Stimulated activated memory B cell treated with anti-CD40 and anti-IgM and Interleukin-4, amounts not matched to agents 10 μg/mL and 1 μg/mL and 100 μg/mL, for 72 hours (primary cell): ENCODE data around the gene SMG6.
"Not testable (repeated sequence)": the region's sequence is repeated elsewhere in the genome, so short reads cannot be mapped to it uniquely, and the experiment has no call there.

Experiments used
- ATAC-seq: fragments of 150-1000 bp; cut with Tn5 transposase; 2 replicates; pipeline ENCODE4 v1.10.0; 2021
- H3K27ac Mint-ChIP-seq: one replicate; pipeline ENCODE4 v1.8.0; 2022; ENCODE audit warnings: mild to moderate bottlenecking, mixed read lengths
- H3K27me3 Mint-ChIP-seq: one replicate; pipeline ENCODE4 v1.8.0; 2022; ENCODE audit warnings: mixed read lengths
- H3K36me3 Mint-ChIP-seq: one replicate; pipeline ENCODE4 v1.8.0; 2022; ENCODE audit warnings: mixed read lengths
- H3K4me1 Mint-ChIP-seq: one replicate; pipeline ENCODE4 v1.8.0; 2022; ENCODE audit warnings: mixed read lengths
- H3K4me3 Mint-ChIP-seq: one replicate; pipeline ENCODE4 v1.8.0; 2022; ENCODE audit warnings: mild to moderate bottlenecking, moderate library complexity, mixed read lengths
- H3K9me3 Mint-ChIP-seq: one replicate; pipeline ENCODE4 v1.8.0; 2022; ENCODE audit warnings: mixed read lengths

SMG6 gene

GRCh38 chr17:2151358-2152033 lies 152.1 kb downstream of the SMG6 start:
- ATAC-seq, result no peak
- Mint-ChIP-seq H3K36me3 (peaks cover 46% of the 10 kb centered on the region), H3K4me3 (no peak overlapping the region), H3K9me3 (no peaks in the 10 kb centered on the region), H3K27ac (no peak overlapping the region), H3K27me3 (no peaks in the 10 kb centered on the region), H3K4me1 (no peaks in the 10 kb centered on the region)

- Mint-ChIP-seq H3K4me3 (no peak overlapping the region), H3K27me3 (no peaks in the 10 kb centered on the region), H3K9me3 (no peaks in the 10 kb centered on the region), H3K36me3 (peaks cover 46% of the 10 kb centered on the region), H3K27ac (no peak overlapping the region), H3K4me1 (no peaks in the 10 kb centered on the region)
- no peak for ATAC-seq
Observed at GRCh38 chr17:2150806-2151205, 152.8 kb downstream of the SMG6 start.

- no peaks in the 10 kb centered on the region for H3K4me1 Mint-ChIP-seq
- no peak for ATAC-seq
- H3K9me3 Mint-ChIP-seq, result no peaks in the 10 kb centered on the region
- no peak overlapping the region for H3K27ac Mint-ChIP-seq
- H3K4me3 Mint-ChIP-seq, result no peak overlapping the region
- H3K36me3 Mint-ChIP-seq, result peaks cover 40% of the 10 kb centered on the region
- no peaks in the 10 kb centered on the region for H3K27me3 Mint-ChIP-seq
Observed at GRCh38 chr17:2149934-2150333, 153.7 kb downstream of the SMG6 start.

GRCh38 chr17:2146132-2146871 lies 157.3 kb downstream of the SMG6 start:
- H3K36me3 Mint-ChIP-seq, result peaks cover 24% of the 10 kb centered on the region

GRCh38 chr17:2144701-2145100 lies 158.9 kb downstream of the SMG6 start:
- ATAC-seq, result no peak
- Mint-ChIP-seq H3K4me1 (no peaks in the 10 kb centered on the region), H3K4me3 (no peak overlapping the region), H3K27me3 (no peaks in the 10 kb centered on the region), H3K27ac (no peak overlapping the region), H3K36me3 (peaks cover 24% of the 10 kb centered on the region), H3K9me3 (no peaks in the 10 kb centered on the region)

More at GRCh38 chr17:2146132-2146871, 157.3 kb downstream of the SMG6 start:
- Mint-ChIP-seq H3K27ac (no peak overlapping the region), H3K9me3 (no peaks in the 10 kb centered on the region), H3K4me3 (no peak overlapping the region), H3K27me3 (no peaks in the 10 kb centered on the region), H3K4me1 (no peaks in the 10 kb centered on the region)
- ATAC-seq, result no peak

GRCh38 chr17:2143332-2143731 lies 160.3 kb downstream of the SMG6 start:
- Mint-ChIP-seq H3K27me3 (no peaks in the 10 kb centered on the region), H3K9me3 (no peaks in the 10 kb centered on the region), H3K4me3 (no peak overlapping the region), H3K36me3 (peaks cover 17% of the 10 kb centered on the region), H3K27ac (no peak overlapping the region), H3K4me1 (peaks cover 3% of the 10 kb centered on the region)
- ATAC-seq, result no peak

- peaks cover 15% of the 10 kb centered on the region for H3K36me3 Mint-ChIP-seq
- H3K9me3 Mint-ChIP-seq, H3K4me1 Mint-ChIP-seq, H3K27me3 Mint-ChIP-seq, H3K27ac Mint-ChIP-seq, H3K4me3 Mint-ChIP-seq, ATAC-seq: not testable (repeated sequence)
Observed at GRCh38 chr17:2142682-2143081, 160.9 kb downstream of the SMG6 start.

GRCh38 chr17:2140683-2141082 lies 162.9 kb downstream of the SMG6 start:
- Mint-ChIP-seq H3K27me3 (no peaks in the 10 kb centered on the region), H3K4me3 (no peak overlapping the region), H3K36me3 (peaks cover 6% of the 10 kb centered on the region), H3K27ac (no peak overlapping the region), H3K4me1 (peaks cover 17% of the 10 kb centered on the region), H3K9me3 (no peaks in the 10 kb centered on the region)
- no peak for ATAC-seq

GRCh38 chr17:2138761-2139160 lies 164.8 kb downstream of the SMG6 start:
- Mint-ChIP-seq H3K36me3 (peaks cover 6% of the 10 kb centered on the region), H3K4me3 (no peak overlapping the region), H3K27me3 (no peaks in the 10 kb centered on the region), H3K9me3 (no peaks in the 10 kb centered on the region), H3K4me1 (peaks cover 17% of the 10 kb centered on the region), H3K27ac (peak overlapping the region; percentile 47)
- ATAC-seq, result no peak

GRCh38 chr17:2138318-2138717 lies 165.3 kb downstream of the SMG6 start:
- Mint-ChIP-seq H3K4me1 (peaks cover 17% of the 10 kb centered on the region), H3K4me3 (no peak overlapping the region), H3K36me3 (peaks cover 3% of the 10 kb centered on the region), H3K9me3 (no peaks in the 10 kb centered on the region), H3K27ac (peak overlapping the region; percentile 47), H3K27me3 (no peaks in the 10 kb centered on the region)
- peak; percentile 67 for ATAC-seq

GRCh38 chr17:2137342-2138098 lies 166.1 kb downstream of the SMG6 start:
- Mint-ChIP-seq H3K27ac (peak overlapping the region; percentile 47), H3K36me3 (no peaks in the 10 kb centered on the region), H3K27me3 (no peaks in the 10 kb centered on the region), H3K4me3 (no peak overlapping the region), H3K9me3 (no peaks in the 10 kb centered on the region), H3K4me1 (peaks cover 17% of the 10 kb centered on the region)
- ATAC-seq, result peak; percentile 90

GRCh38 chr17:2136241-2136640 lies 167.3 kb downstream of the SMG6 start:
- no peak for ATAC-seq
- Mint-ChIP-seq H3K27me3 (no peaks in the 10 kb centered on the region), H3K4me1 (peaks cover 17% of the 10 kb centered on the region), H3K9me3 (no peaks in the 10 kb centered on the region), H3K4me3 (no peak overlapping the region), H3K27ac (no peak overlapping the region), H3K36me3 (no peaks in the 10 kb centered on the region)

- H3K9me3 Mint-ChIP-seq, result no peaks in the 10 kb centered on the region
- peaks cover 16% of the 10 kb centered on the region for H3K4me1 Mint-ChIP-seq
- no peak overlapping the region for H3K4me3 Mint-ChIP-seq
- ATAC-seq, result no peak
- peaks cover 12% of the 10 kb centered on the region for H3K36me3 Mint-ChIP-seq
- H3K27me3 Mint-ChIP-seq, result no peaks in the 10 kb centered on the region
- H3K27ac Mint-ChIP-seq, result no peak overlapping the region
Observed at GRCh38 chr17:2128011-2128410, 175.6 kb downstream of the SMG6 start.

- Mint-ChIP-seq H3K4me3 (no peak overlapping the region), H3K9me3 (no peaks in the 10 kb centered on the region), H3K27me3 (no peaks in the 10 kb centered on the region), H3K36me3 (peaks cover 24% of the 10 kb centered on the region), H3K4me1 (peaks cover 23% of the 10 kb centered on the region), H3K27ac (no peak overlapping the region)
- no peak for ATAC-seq
Observed at GRCh38 chr17:2125013-2125535, 178.5 kb downstream of the SMG6 start.

GRCh38 chr17:2124391-2124790 lies 179.2 kb downstream of the SMG6 start:
- peak overlapping the region; percentile 65 for H3K27ac Mint-ChIP-seq
- H3K4me1 Mint-ChIP-seq, result peaks cover 23% of the 10 kb centered on the region
- no peaks in the 10 kb centered on the region for H3K27me3 Mint-ChIP-seq
- no peak for ATAC-seq
- no peaks in the 10 kb centered on the region for H3K9me3 Mint-ChIP-seq
- H3K4me3 Mint-ChIP-seq, result no peak overlapping the region
- peaks cover 29% of the 10 kb centered on the region for H3K36me3 Mint-ChIP-seq
